SK-N-SH (cell line): Measurements from ENCODE around the gene SMIM3. TPM values are rescaled to one million over a fixed set of nuclear protein-coding genes. Genes with fewer than 3 reads are reported as not detected.

Experiments used
- CTCF ChIA-PET: fragments of 300-600, 350-600 bp; formaldehyde crosslinking; extraction: SDS; loops from one replicate; lab custom pipeline; 2021; lab: Yijun Ruan, JAX
- POLR2A ChIA-PET: fragments of 350-600 bp; sonication (Branson Sonifier 250); formaldehyde crosslinking; extraction: SDS; loops from one replicate; lab custom pipeline; 2020; ENCODE audit warnings: antibody characterized with exemption, inconsistent platforms; lab: Yijun Ruan, JAX
- DNase-seq: peaks from one replicate; pipeline ENCODE4 v3.0.0; 2012
- H2AFZ ChIP-seq: fragments of 200-600 bp; sonication (generic); 2 replicates; pipeline ENCODE4 v1.8.1; 2016; ENCODE audit warnings: antibody characterized with exemption, mild to moderate bottlenecking, low read depth
- H3F3A ChIP-seq: fragments of 200-600 bp; sonication (generic); replicated peaks from 2 replicates; pipeline ENCODE3; 2016; ENCODE audit warnings: antibody characterized with exemption, mild to moderate bottlenecking; ENCODE audit not compliant: insufficient read depth
- H3K27ac ChIP-seq, 2 experiments: fragments of 200-500 bp in 1 of 2; fragments of 200-600 bp in 1 of 2; sonication (Bioruptor generic) in 1 of 2; sonication (generic), shearing (Covaris generic) in 1 of 2; 2 replicates each; pipeline versions ENCODE4 v1.5.1 to v1.6.1; 2014 to 2016; ENCODE audit warnings: low read depth in 2 of 2, inconsistent platforms in 1 of 2, low read length in 1 of 2, mild to moderate bottlenecking in 1 of 2, mixed read lengths in 1 of 2
- H3K27me3 ChIP-seq: fragments of 200-600 bp; sonication (generic), shearing (Covaris generic); 2 replicates; pipeline ENCODE4 v1.6.1; 2016; ENCODE audit warnings: mixed run types; ENCODE audit not compliant: insufficient read depth
- H3K36me3 ChIP-seq, 2 experiments: fragments of 200-500 bp in 1 of 2; fragments of 200-600 bp in 1 of 2; sonication (Bioruptor generic) in 1 of 2; sonication (generic) in 1 of 2; replicated peaks in 1 of 2; 2 replicates each; pipeline versions ENCODE3 to v1.5.1; 2014 to 2016; ENCODE audit warnings: low read length in 1 of 2, mild to moderate bottlenecking in 1 of 2; ENCODE audit not compliant: insufficient read depth in 2 of 2, control insufficient read depth in 1 of 2
- H3K4me1 ChIP-seq, 2 experiments: fragments of 200-500 bp in 1 of 2; fragments of 200-600 bp in 1 of 2; sonication (Bioruptor generic) in 1 of 2; sonication (generic), shearing (Covaris generic) in 1 of 2; 2 replicates each; pipeline versions ENCODE4 v1.5.1 to v1.6.1; 2014 to 2016; ENCODE audit warnings: low read depth in 1 of 2, low read length in 1 of 2, mixed run types in 1 of 2; ENCODE audit not compliant: insufficient read depth in 2 of 2, control insufficient read depth in 1 of 2
- H3K4me2 ChIP-seq: fragments of 200-600 bp; sonication (generic), shearing (Covaris generic); 2 replicates; pipeline ENCODE4 v1.6.1; 2017; ENCODE audit warnings: mixed run types
- H3K4me3 ChIP-seq, 2 experiments: fragments of 200-500 bp in 1 of 2; fragments of 200-600 bp in 1 of 2; sonication (Bioruptor generic) in 1 of 2; sonication (generic), shearing (Covaris generic) in 1 of 2; 2 replicates each; pipeline versions ENCODE4 v1.5.1 to v1.8.1; 2014 to 2016; ENCODE audit warnings: low read depth in 2 of 2, inconsistent platforms in 1 of 2, low read length in 1 of 2, mild to moderate bottlenecking in 1 of 2, mixed read lengths in 1 of 2, moderate library complexity in 1 of 2
- H3K79me2 ChIP-seq: fragments of 200-600 bp; sonication (generic); 2 replicates; pipeline ENCODE4 v1.8.1; 2017; ENCODE audit warnings: mild to moderate bottlenecking; ENCODE audit not compliant: insufficient read depth
- H3K9ac ChIP-seq: fragments of 200-600 bp; sonication (generic); 2 replicates; pipeline ENCODE4 v1.6.1; 2017; ENCODE audit warnings: mixed run types
- H3K9me2 ChIP-seq: fragments of 200-600 bp; sonication (generic); 2 replicates; pipeline ENCODE4 v1.6.1; 2017; ENCODE audit warnings: mixed run types
- H3K9me3 ChIP-seq: fragments of 200-600 bp; sonication (generic); 2 replicates; pipeline ENCODE4 v1.6.1; 2017; ENCODE audit warnings: mixed run types, mild to moderate bottlenecking, moderate library complexity
- H4K20me1 ChIP-seq: fragments of 200-600 bp; sonication (generic); 2 replicates; pipeline ENCODE4 v1.6.1; 2017; ENCODE audit warnings: mild to moderate bottlenecking, mixed run types; ENCODE audit not compliant: insufficient read depth
- ELF1 ChIP-seq: IDR thresholded peaks from 2 replicates; pipeline ENCODE4 v1.4.0; 2012
- EP300 ChIP-seq, 2 experiments: IDR thresholded peaks; 2 replicates each; pipeline versions ENCODE4 v1.4.0 to v1.6.1; 2012; ENCODE audit warnings: borderline replicate concordance in 1 of 2, low read depth in 1 of 2, low read length in 1 of 2
- EZH2phosphoT487 ChIP-seq: fragments of 200-600 bp; sonication (generic); IDR thresholded peaks from 2 replicates; pipeline ENCODE4 v1.6.1; 2017; ENCODE audit warnings: low read depth, mixed run types, mild to moderate bottlenecking, antibody characterized with exemption, moderate library complexity, borderline replicate concordance
- FOSL2 ChIP-seq: IDR thresholded peaks from 2 replicates; pipeline ENCODE4 v1.4.0; 2012; ENCODE audit warnings: low read depth, mild to moderate bottlenecking, moderate library complexity, borderline replicate concordance
- FOXM1 ChIP-seq: IDR thresholded peaks from 2 replicates; pipeline ENCODE4 v1.4.0; 2012; ENCODE audit warnings: low read depth, mild to moderate bottlenecking
- GABPA ChIP-seq: IDR thresholded peaks from 2 replicates; pipeline ENCODE4 v1.4.0; 2012; ENCODE audit warnings: low read depth, mild to moderate bottlenecking
- GATA2 ChIP-seq: sonication (generic); formaldehyde crosslinking; IDR thresholded peaks from 2 replicates; pipeline ENCODE4 v1.5.0; 2020; ENCODE audit warnings: mild to moderate bottlenecking, missing genetic modification reagents
- MEF2A ChIP-seq: IDR thresholded peaks from 2 replicates; pipeline ENCODE4 v1.4.0; 2012; ENCODE audit warnings: low read depth, borderline replicate concordance
- NFIC ChIP-seq: IDR thresholded peaks from 2 replicates; pipeline ENCODE4 v1.4.0; 2012; ENCODE audit warnings: borderline replicate concordance
- NRF1 ChIP-seq: IDR thresholded peaks from 2 replicates; pipeline ENCODE4 v1.6.1; 2012; ENCODE audit warnings: low read depth, mild to moderate bottlenecking, low read length
- RAD21 ChIP-seq: IDR thresholded peaks from 2 replicates; pipeline ENCODE4 v1.6.1; 2012; ENCODE audit warnings: mild to moderate bottlenecking, low read length
- RCOR1 ChIP-seq: fragments of 150-350 bp; IDR thresholded peaks from 2 replicates; pipeline ENCODE4 v1.6.1; 2017; ENCODE audit warnings: antibody characterized with exemption, low read length
- SIN3A ChIP-seq: IDR thresholded peaks from 2 replicates; pipeline ENCODE4 v1.6.1; 2012; ENCODE audit warnings: low read depth, mild to moderate bottlenecking, low read length, moderate library complexity, borderline replicate concordance
- YY1 ChIP-seq: IDR thresholded peaks from 2 replicates; pipeline ENCODE4 v1.4.0; 2012; ENCODE audit warnings: low read depth, mild to moderate bottlenecking
- WGBS: methylation state at CpG from one replicate; pipeline ENCODE4 v1.1.6; 2017; ENCODE audit warnings: low lambda C conversion rate; 5-methylcytosine and 5-hydroxymethylcytosine counted together
- polyA plus RNA-seq, 3 experiments: library from polyadenylated mRNA; depleted of rRNA; stranded (reverse); fragments of >200 nt; gene quantifications; 2 replicates each; pipeline ENCODE4 v1.2.3, GENCODE V29; 2012
- TF ChIP-seq, protein P1 (sequence below): IDR thresholded peaks from 2 replicates; pipeline ENCODE4 v1.4.0; 2012; ENCODE audit warnings: low read depth
- TF ChIP-seq, protein P2 (sequence below): fragments of 150-350 bp; IDR thresholded peaks from 2 replicates; pipeline ENCODE4 v1.6.1; 2017; ENCODE audit warnings: antibody characterized with exemption, low read length, low read depth, borderline replicate concordance
- TF ChIP-seq, protein P3 (sequence below): fragments of 200-600 bp; sonication (generic); IDR thresholded peaks from 2 replicates; pipeline ENCODE4 v1.6.1; 2017; ENCODE audit warnings: antibody characterized with exemption, mild to moderate bottlenecking, moderate library complexity
- TF ChIP-seq, protein P4 (sequence below): IDR thresholded peaks from 2 replicates; pipeline ENCODE4 v1.4.0; 2012; ENCODE audit warnings: low read depth, borderline replicate concordance

The SMIM3 gene
- polyA plus RNA-seq, 1 of the 3 experiments (the other 2 are of a cell fraction) = 39.9 TPM

DNA sequence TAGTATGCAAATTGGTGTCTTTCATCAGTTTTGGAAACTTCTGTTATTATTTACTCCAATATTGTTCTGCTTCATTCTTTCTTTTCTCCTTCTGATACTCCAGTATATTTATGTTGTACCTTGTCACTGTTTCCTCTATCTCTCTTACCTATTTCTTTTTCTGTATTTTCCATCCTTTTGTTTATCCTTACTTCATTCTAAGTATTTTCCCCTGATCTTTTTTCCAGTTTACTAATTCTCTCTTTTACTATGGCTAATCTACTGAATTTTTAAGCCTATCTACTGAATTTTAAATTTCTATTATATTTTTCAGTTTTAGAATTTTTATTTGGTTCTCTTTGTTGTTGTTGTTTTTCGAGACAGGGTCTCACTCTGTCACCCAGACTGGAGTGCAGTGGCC, 7.4 kb downstream of the SMIM3 start:
- Histone ChIP-seq H3K4me1 (peaks cover 14 to 69% of the 10 kb centered on the region in 2 experiments), H4K20me1 (no peaks in the 10 kb centered on the region), H3K27me3 (no peaks in the 10 kb centered on the region), H3K36me3 (peaks cover 0 to 12% of the 10 kb centered on the region in 2 experiments), H3K79me2 (peaks cover 66% of the 10 kb centered on the region), H3K27ac (no peak overlapping the region), H3K4me2 (no peak overlapping the region), H2AFZ (no peak overlapping the region), H3K9me3 (no peaks in the 10 kb centered on the region; the same call in 1 of the 2 replicates), H3K9ac (no peak overlapping the region), H3F3A (peaks cover 62% of the 10 kb centered on the region), H3K4me3 (no peak overlapping the region), H3K9me2 (no peaks in the 10 kb centered on the region)
- WGBS = 74% methylated on average over 1 of the region's 1 CpG
- DNase-seq = no peak
- POLR2A ChIA-PET = no interaction called here
- CTCF ChIA-PET = interaction anchor here (1.1 kb wide), 1 partner anchor 16 kb away, joined by 3 read pairs; no protein-coding TSS in a partner anchor
- TF ChIP-seq, protein P1, sequence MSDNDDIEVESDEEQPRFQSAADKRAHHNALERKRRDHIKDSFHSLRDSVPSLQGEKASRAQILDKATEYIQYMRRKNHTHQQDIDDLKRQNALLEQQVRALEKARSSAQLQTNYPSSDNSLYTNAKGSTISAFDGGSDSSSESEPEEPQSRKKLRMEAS = no peak
- TF ChIP-seq RCOR1 = no peak
- no peak for TF ChIP-seq MEF2A
- no peak for TF ChIP-seq GATA2 (CRISPR knock-in tag)
- no peak for TF ChIP-seq FOSL2

DNA sequence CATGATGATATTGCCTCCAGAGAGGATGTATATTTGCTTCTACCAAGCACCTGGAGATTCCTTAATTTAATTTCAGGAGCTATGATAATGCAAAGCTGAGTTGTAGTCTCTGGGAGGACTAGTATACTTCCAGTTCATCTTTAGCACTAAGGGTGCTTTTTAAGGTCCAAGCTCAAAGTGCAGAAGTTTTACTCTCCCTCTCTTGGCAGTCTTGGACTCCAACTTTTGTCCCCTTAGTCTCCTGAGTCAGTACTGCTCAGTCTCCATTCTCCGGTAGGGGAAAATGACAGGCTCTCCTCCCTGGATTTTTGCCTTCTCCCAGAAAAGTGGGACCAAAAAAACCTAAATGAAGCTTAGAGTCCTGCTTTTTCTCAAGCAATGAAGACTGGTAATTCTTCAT, 8.3 kb downstream of the SMIM3 start:
- Histone ChIP-seq H3K36me3 (peaks cover 0 to 12% of the 10 kb centered on the region in 2 experiments), H3K9me2 (no peaks in the 10 kb centered on the region), H3K4me2 (peak overlapping the region; percentile 0; the same call in 1 of the 2 replicates), H3K9me3 (no peaks in the 10 kb centered on the region; the same call in 1 of the 2 replicates), H3F3A (peaks cover 57% of the 10 kb centered on the region), H4K20me1 (no peaks in the 10 kb centered on the region), H3K4me1 (peaks cover 14 to 69% of the 10 kb centered on the region in 2 experiments), H3K9ac (no peak overlapping the region), H2AFZ (no peak overlapping the region), H3K27me3 (no peaks in the 10 kb centered on the region), H3K79me2 (peaks cover 68% of the 10 kb centered on the region)
- DNase-seq = no peak
- 100% methylated on average over 1 of the region's 1 CpG for WGBS
- CTCF ChIA-PET = interaction anchor here (1.0 to 1.7 kb wide), 5 partner anchors 9 to 226 kb away, joined by 3 to 7 read pairs (median 3); no protein-coding TSS in a partner anchor
- POLR2A ChIA-PET = no interaction called here
- no peak for TF ChIP-seq GABPA
- TF ChIP-seq NRF1 = no peak
- TF ChIP-seq NFIC = no peak
- no peak for TF ChIP-seq RAD21
- TF ChIP-seq ELF1 = no peak
- no peak for TF ChIP-seq RCOR1
- TF ChIP-seq, protein P2, sequence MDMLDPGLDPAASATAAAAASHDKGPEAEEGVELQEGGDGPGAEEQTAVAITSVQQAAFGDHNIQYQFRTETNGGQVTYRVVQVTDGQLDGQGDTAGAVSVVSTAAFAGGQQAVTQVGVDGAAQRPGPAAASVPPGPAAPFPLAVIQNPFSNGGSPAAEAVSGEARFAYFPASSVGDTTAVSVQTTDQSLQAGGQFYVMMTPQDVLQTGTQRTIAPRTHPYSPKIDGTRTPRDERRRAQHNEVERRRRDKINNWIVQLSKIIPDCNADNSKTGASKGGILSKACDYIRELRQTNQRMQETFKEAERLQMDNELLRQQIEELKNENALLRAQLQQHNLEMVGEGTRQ = no peak
- TF ChIP-seq, all 33 proteins: peak for 0
- Histone ChIP-seq H3K27ac (no peak overlapping the region; a peak in 1 of 4 replicates), H3K4me3 (no peak overlapping the region)

DNA sequence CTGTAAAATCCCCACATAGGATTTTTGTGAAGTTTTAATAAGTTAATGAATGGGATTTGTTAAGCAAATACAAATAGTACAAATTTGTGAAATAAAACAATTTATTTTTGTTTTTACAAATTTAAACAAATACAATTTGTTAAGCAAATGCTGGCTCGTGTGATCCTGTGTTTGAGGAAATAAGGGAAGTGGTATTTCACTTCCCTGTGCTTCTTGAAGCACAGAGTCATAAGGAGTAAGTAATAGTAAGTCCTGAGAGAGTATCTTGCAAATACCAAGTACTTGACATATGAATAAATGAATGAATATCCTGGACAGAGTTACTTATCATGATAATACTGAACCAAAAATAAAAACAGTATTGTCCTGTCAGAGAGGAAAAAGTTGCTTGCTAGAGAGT, 9.1 kb downstream of the SMIM3 start:
- no peak overlapping the region for H3K4me3 ChIP-seq
- no peaks in the 10 kb centered on the region; the same call in 1 of the 2 replicates for H3K9me3 ChIP-seq
- POLR2A ChIA-PET = no interaction called here
- 0 out of 2 replicates have a peak overlapping the region, but pooled peaks have one; percentile 0 for H3K4me2 ChIP-seq
- WGBS = 77% methylated on average over 1 of the region's 1 CpG
- H3K27ac ChIP-seq = no peak overlapping the region
- no peak overlapping the region for H3K9ac ChIP-seq
- H4K20me1 ChIP-seq = no peaks in the 10 kb centered on the region
- no peaks in the 10 kb centered on the region for H3K27me3 ChIP-seq
- H3K4me1 ChIP-seq = peaks cover 14 to 65% of the 10 kb centered on the region in 2 experiments
- H3K9me2 ChIP-seq = no peaks in the 10 kb centered on the region
- no peak for DNase-seq
- CTCF ChIA-PET = interaction anchor here (1.2 to 1.7 kb wide), 3 partner anchors 8 to 227 kb away, joined by 3 to 7 read pairs (median 4); no protein-coding TSS in a partner anchor
- H3K36me3 ChIP-seq = peaks cover 0 to 11% of the 10 kb centered on the region in 2 experiments
- H2AFZ ChIP-seq = no peak overlapping the region
- H3K79me2 ChIP-seq = peaks cover 72% of the 10 kb centered on the region
- peaks cover 52% of the 10 kb centered on the region for H3F3A ChIP-seq
- no peak for TF ChIP-seq SIN3A
- no peak for TF ChIP-seq GABPA
- no peak for TF ChIP-seq EZH2phosphoT487
- TF ChIP-seq YY1 = no peak
- TF ChIP-seq, protein P3, sequence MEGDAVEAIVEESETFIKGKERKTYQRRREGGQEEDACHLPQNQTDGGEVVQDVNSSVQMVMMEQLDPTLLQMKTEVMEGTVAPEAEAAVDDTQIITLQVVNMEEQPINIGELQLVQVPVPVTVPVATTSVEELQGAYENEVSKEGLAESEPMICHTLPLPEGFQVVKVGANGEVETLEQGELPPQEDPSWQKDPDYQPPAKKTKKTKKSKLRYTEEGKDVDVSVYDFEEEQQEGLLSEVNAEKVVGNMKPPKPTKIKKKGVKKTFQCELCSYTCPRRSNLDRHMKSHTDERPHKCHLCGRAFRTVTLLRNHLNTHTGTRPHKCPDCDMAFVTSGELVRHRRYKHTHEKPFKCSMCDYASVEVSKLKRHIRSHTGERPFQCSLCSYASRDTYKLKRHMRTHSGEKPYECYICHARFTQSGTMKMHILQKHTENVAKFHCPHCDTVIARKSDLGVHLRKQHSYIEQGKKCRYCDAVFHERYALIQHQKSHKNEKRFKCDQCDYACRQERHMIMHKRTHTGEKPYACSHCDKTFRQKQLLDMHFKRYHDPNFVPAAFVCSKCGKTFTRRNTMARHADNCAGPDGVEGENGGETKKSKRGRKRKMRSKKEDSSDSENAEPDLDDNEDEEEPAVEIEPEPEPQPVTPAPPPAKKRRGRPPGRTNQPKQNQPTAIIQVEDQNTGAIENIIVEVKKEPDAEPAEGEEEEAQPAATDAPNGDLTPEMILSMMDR = no peak
- TF ChIP-seq, protein P4, sequence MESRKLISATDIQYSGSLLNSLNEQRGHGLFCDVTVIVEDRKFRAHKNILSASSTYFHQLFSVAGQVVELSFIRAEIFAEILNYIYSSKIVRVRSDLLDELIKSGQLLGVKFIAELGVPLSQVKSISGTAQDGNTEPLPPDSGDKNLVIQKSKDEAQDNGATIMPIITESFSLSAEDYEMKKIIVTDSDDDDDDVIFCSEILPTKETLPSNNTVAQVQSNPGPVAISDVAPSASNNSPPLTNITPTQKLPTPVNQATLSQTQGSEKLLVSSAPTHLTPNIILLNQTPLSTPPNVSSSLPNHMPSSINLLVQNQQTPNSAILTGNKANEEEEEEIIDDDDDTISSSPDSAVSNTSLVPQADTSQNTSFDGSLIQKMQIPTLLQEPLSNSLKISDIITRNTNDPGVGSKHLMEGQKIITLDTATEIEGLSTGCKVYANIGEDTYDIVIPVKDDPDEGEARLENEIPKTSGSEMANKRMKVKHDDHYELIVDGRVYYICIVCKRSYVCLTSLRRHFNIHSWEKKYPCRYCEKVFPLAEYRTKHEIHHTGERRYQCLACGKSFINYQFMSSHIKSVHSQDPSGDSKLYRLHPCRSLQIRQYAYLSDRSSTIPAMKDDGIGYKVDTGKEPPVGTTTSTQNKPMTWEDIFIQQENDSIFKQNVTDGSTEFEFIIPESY = no peak
- TF ChIP-seq EP300 (IDR thresholded peaks at IDR 0.05; ENCODE audit: borderline replicate concordance in 1 of 2, low read depth in 1 of 2, low read length in 1 of 2) = no peak
- TF ChIP-seq FOXM1 = no peak
